ENCODE data around the gene ECPAS.

- TF ChIP-seq POLR2A (IDR thresholded peaks at IDR 0.05) (no peak), CTCF (IDR thresholded peaks at IDR 0.05) (no peak)
Measured at GRCh38 chr9:111524731-111525055, 40.5 kb upstream of the ECPAS start.

Data from lower leg skin (tissue), 3 donors.